Measurements from ENCODE around the gene PDLIM5. TPM values are rescaled to one million over a fixed set of nuclear protein-coding genes. Genes with fewer than 3 reads are reported as not detected.
A peak's percentile ranks its signal among the peaks of the same experiment; 100 is the strongest.

The PDLIM5 gene
- total and polyA plus RNA-seq, 11 donors = 262 to 1,378 (median 1,035) TPM

- Histone ChIP-seq H3K4me3 (no peak overlapping the region), H3K4me1 (peaks cover 0 to 31% (median 10%) of the 10 kb centered on the region in 12 donors), H3K27ac (no peak overlapping the region), H3K9me3 (no peaks in the 10 kb centered on the region), H3K27me3 (no peaks in the 10 kb centered on the region), H3K36me3 (peaks cover 0 to 4% (median 0%) of the 10 kb centered on the region in 9 donors)
- 80 to 82% (median 81%) methylated on average over 3 of the region's 3 CpGs for WGBS, 4 donors
- intact Hi-C loops (cut with DNase I) = no loop called here
- TF ChIP-seq POLR2A (IDR thresholded peaks at IDR 0.05) (no peak), CTCF (IDR thresholded peaks at IDR 0.05) (no peak)
- no peak for ATAC-seq
- DNase-seq = no peak
Measured at GRCh38 chr4:94448815-94449375, 2.8 kb upstream of the PDLIM5 start.

- Histone ChIP-seq H3K36me3 (peaks cover 0 to 12% (median 8%) of the 10 kb centered on the region in 9 donors), H3K9me3 (no peaks in the 10 kb centered on the region), H3K27ac (peak overlapping the region; percentile 96 to 100 (median 99)), H3K4me1 (peaks cover 0 to 44% (median 17%) of the 10 kb centered on the region in 12 donors), H3K27me3 (no peaks in the 10 kb centered on the region), H3K4me3 (peak overlapping the region; percentile 67 to 99 (median 92))
- WGBS, 4 donors = 4 to 11% (median 6%) methylated on average over 16 of the region's 16 CpGs
- intact Hi-C loops (cut with DNase I) = loop anchor here in 8 of 10 donors (2.0 to 10.0 kb wide), 11 partner anchors 38 to 151 kb away; no protein-coding TSS in a partner anchor
- ATAC-seq = no peak
- TF ChIP-seq CTCF (IDR thresholded peaks at IDR 0.05) = no peak
- TF ChIP-seq POLR2A (IDR thresholded peaks at IDR 0.05) = no peak
- no peak for DNase-seq
Measured at GRCh38 chr4:94451051-94451694, 569 bp upstream of the PDLIM5 start.

- TF ChIP-seq CTCF (IDR thresholded peaks at IDR 0.05) (no peak), POLR2A (IDR thresholded peaks at IDR 0.05) (peak; percentile 29 to 75)
- ATAC-seq (peak; percentile 70 to 85 (median 80)), DNase-seq (peak; percentile 89 to 94 (median 90))
- intact Hi-C loops (cut with DNase I) = loop anchor here (2.0 to 10.0 kb wide), 13 partner anchors 40 to 150 kb away; no protein-coding TSS in a partner anchor
- Histone ChIP-seq H3K4me3 (peak overlapping the region; percentile 67 to 99 (median 92)), H3K27me3 (no peaks in the 10 kb centered on the region), H3K27ac (peak overlapping the region; percentile 96 to 100 (median 99)), H3K9me3 (no peaks in the 10 kb centered on the region), H3K4me1 (peaks cover 0 to 52% (median 19%) of the 10 kb centered on the region in 12 donors), H3K36me3 (peaks cover 0 to 26% (median 17%) of the 10 kb centered on the region in 9 donors)
- 1 to 2% (median 1%) methylated on average over 26 of the region's 26 CpGs for WGBS, 4 donors
Measured at GRCh38 chr4:94452476-94453371, 982 bp downstream of the PDLIM5 start.
